ENCODE data around the gene CORO2B.

CORO2B gene

GRCh38 chr15:68589053-68589452, 10.3 kb downstream of the CORO2B start:
- Histone ChIP-seq H3K9ac (no peak overlapping the region), H2AFZ (no peak overlapping the region), H3K36me3 (ENCODE audit: control insufficient read depth, insufficient read depth, low read length) (no peaks in the 10 kb centered on the region), H3K27ac (no peak overlapping the region), H3K9me3 (ENCODE audit: control insufficient read depth, low read length) (no peaks in the 10 kb centered on the region), H3K4me1 (no peaks in the 10 kb centered on the region), H3K4me3 (ENCODE audit: low read depth, low read length) (no peak overlapping the region), H3K79me2 (no peaks in the 10 kb centered on the region), H3K27me3 (ENCODE audit: control insufficient read depth, insufficient read depth, low read length) (no peaks in the 10 kb centered on the region), H3K4me2 (ENCODE audit: low read length) (no peak overlapping the region)
- no peak for TF ChIP-seq CTCF (IDR thresholded peaks at IDR 0.05)

- H3K36me3 ChIP-seq (ENCODE audit: control insufficient read depth, insufficient read depth, low read length), result no peaks in the 10 kb centered on the region
- H3K27ac ChIP-seq, result no peak overlapping the region
- no peak overlapping the region for H3K4me3 ChIP-seq (ENCODE audit: low read depth, low read length)
- TF ChIP-seq CTCF (IDR thresholded peaks at IDR 0.05), result no peak
- no peak overlapping the region for H3K9ac ChIP-seq
- no peaks in the 10 kb centered on the region for H3K27me3 ChIP-seq (ENCODE audit: control insufficient read depth, insufficient read depth, low read length)
- H3K4me2 ChIP-seq (ENCODE audit: low read length), result no peak overlapping the region
- H3K4me1 ChIP-seq, result no peaks in the 10 kb centered on the region
- H2AFZ ChIP-seq, result no peak overlapping the region
- H3K9me3 ChIP-seq (ENCODE audit: control insufficient read depth, low read length), result no peaks in the 10 kb centered on the region
- no peaks in the 10 kb centered on the region for H3K79me2 ChIP-seq
Observed at GRCh38 chr15:68589783-68590710, 11.3 kb downstream of the CORO2B start.

GRCh38 chr15:68590721-68591389, 12.1 kb downstream of the CORO2B start:
- Histone ChIP-seq H3K9ac (no peak overlapping the region), H3K27me3 (ENCODE audit: control insufficient read depth, insufficient read depth, low read length) (no peaks in the 10 kb centered on the region), H3K36me3 (ENCODE audit: control insufficient read depth, insufficient read depth, low read length) (no peaks in the 10 kb centered on the region), H3K4me2 (ENCODE audit: low read length) (no peak overlapping the region), H3K4me1 (no peaks in the 10 kb centered on the region), H3K27ac (no peak overlapping the region), H3K9me3 (ENCODE audit: control insufficient read depth, low read length) (no peaks in the 10 kb centered on the region), H2AFZ (no peak overlapping the region), H3K4me3 (ENCODE audit: low read depth, low read length) (no peak overlapping the region), H3K79me2 (no peaks in the 10 kb centered on the region)
- no peak for TF ChIP-seq CTCF (IDR thresholded peaks at IDR 0.05)

GRCh38 chr15:68592054-68592453, 13.3 kb downstream of the CORO2B start:
- no peak for TF ChIP-seq CTCF (IDR thresholded peaks at IDR 0.05)
- no peaks in the 10 kb centered on the region for H3K36me3 ChIP-seq (ENCODE audit: control insufficient read depth, insufficient read depth, low read length)
- H3K4me3 ChIP-seq (ENCODE audit: low read depth, low read length), result no peak overlapping the region
- no peak overlapping the region for H3K27ac ChIP-seq
- H3K4me1 ChIP-seq, result no peaks in the 10 kb centered on the region
- no peak overlapping the region for H3K4me2 ChIP-seq (ENCODE audit: low read length)
- no peak overlapping the region for H3K9ac ChIP-seq
- H2AFZ ChIP-seq, result no peak overlapping the region
- no peaks in the 10 kb centered on the region for H3K79me2 ChIP-seq
- H3K27me3 ChIP-seq (ENCODE audit: control insufficient read depth, insufficient read depth, low read length), result no peaks in the 10 kb centered on the region
- H3K9me3 ChIP-seq (ENCODE audit: control insufficient read depth, low read length), result no peaks in the 10 kb centered on the region

Data from parathyroid adenoma (tissue), 2 donors.